GM10248 (cell line): ENCODE results near the gene SMLR1.

Source experiments
- CTCF ChIA-PET: fragments of 300-600 bp; sonication (Branson Sonifier 250); formaldehyde crosslinking; extraction: SDS; loops from one replicate; lab custom pipeline; 2021; ENCODE audit warnings: antibody characterized with exemption; lab: Yijun Ruan, JAX
- POLR2A ChIA-PET: fragments of 350-650 bp; sonication (Branson Sonifier 250); formaldehyde crosslinking; extraction: SDS; loops from one replicate; lab custom pipeline; 2020; ENCODE audit warnings: antibody characterized with exemption; lab: Yijun Ruan, JAX
- DNase-seq: peaks from one replicate; pipeline ENCODE4 v3.0.0; 2012; ENCODE audit errors: extremely low spot score
- TF ChIP-seq, protein P1 (sequence below): IDR thresholded peaks from 2 replicates; pipeline ENCODE4 v1.5.1; 2012; ENCODE audit warnings: mild to moderate bottlenecking, low read depth; ENCODE audit errors: extremely low read depth, missing control alignments, control extremely low read depth

Gene SMLR1

DNA sequence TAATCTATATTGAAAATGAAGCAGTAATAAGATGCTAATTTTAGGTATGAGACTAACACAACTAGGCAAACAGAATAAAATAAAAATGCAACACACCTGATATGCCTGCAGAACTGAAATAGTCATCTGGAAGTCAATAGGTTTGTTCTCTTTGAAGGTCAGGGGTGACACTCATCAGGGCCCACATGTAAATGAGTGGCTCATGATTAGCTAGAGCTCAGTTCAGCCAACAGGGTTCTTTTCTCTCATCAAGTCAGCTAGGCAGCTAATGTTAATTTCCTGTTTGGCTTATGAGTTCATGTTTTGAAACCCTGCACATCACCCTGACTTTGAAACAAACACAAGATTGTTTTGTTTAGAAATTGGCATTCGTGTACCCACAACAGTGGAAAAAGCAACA is 23.8 kb downstream of the SMLR1 start:
- ChIA-PET CTCF (interaction anchor here (5.1 kb wide), 1 partner anchor 21 kb away, joined by 23 read pairs; no protein-coding TSS in a partner anchor), POLR2A (no interaction called here)
- DNase-seq, result no peak
- TF ChIP-seq, protein P1, sequence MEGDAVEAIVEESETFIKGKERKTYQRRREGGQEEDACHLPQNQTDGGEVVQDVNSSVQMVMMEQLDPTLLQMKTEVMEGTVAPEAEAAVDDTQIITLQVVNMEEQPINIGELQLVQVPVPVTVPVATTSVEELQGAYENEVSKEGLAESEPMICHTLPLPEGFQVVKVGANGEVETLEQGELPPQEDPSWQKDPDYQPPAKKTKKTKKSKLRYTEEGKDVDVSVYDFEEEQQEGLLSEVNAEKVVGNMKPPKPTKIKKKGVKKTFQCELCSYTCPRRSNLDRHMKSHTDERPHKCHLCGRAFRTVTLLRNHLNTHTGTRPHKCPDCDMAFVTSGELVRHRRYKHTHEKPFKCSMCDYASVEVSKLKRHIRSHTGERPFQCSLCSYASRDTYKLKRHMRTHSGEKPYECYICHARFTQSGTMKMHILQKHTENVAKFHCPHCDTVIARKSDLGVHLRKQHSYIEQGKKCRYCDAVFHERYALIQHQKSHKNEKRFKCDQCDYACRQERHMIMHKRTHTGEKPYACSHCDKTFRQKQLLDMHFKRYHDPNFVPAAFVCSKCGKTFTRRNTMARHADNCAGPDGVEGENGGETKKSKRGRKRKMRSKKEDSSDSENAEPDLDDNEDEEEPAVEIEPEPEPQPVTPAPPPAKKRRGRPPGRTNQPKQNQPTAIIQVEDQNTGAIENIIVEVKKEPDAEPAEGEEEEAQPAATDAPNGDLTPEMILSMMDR, result no peak

DNA sequence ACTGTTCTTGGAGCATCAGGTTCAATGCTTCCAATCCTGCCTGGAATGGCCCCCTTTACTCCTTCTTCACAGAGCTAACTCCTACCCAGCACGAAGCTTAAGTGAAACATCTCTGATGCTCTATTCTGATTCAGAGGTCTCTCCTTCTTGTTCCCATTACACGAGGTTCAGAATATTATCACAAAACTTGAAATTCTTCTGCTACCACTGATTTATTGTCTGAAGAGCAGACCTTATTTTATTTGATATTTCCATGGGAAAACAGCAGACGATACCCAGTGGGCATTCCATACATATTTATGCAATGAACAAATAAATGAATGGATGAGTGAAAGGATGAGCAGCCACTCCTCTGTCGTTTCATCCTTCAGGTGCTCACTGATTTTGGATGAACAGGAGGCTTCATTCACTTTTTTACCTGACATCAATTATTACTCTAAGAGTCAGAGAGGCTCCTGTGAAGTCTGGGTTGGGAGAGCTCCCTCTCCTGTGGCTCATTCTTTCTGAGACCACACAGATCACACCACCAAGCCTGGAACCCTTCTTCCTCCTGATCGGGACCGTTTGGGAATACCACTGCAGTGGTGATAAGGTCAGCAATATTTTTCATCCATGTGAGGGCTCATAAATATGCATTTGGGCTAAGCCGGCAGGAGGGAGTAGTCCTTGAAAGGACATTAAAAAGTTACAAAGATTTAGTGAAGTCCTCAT is 25.8 kb downstream of the SMLR1 start:
- DNase-seq, result no peak
- ChIA-PET POLR2A (no interaction called here), CTCF (interaction anchor here (1.4 to 5.1 kb wide), 5 partner anchors 10 to 61 kb away, joined by 3 to 23 read pairs (median 7); no protein-coding TSS in a partner anchor)
- TF ChIP-seq, protein P1, result no peak

DNA sequence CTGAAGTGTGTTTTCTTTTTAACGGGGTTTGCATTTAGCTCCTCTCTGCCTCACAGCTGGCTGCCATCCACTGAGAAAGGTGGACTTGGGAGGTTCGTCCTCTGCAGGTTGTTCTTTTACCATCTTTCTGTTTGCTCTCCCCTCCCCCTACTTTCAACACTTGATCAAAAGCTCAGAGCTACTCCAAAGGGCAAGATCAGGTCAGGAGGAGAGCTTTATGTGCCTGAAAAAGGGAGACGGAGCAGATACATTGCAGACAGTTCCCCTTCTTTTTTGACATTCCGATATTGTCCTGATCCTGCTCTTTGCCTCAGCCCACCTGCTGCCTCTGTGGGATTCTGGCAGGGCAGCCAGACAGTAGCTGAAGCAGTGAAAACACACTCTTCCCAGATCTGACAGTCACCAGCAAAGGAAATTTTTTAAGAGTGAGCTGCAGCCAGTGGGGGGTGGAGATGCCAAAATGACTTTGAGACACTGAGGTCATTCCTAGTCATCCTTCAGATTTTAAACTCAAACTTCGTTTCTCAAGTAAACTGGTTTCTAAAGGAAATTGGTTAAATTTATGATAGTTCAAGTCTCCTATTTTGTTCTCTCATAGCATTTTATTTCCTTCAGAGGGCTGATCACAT is 26.5 kb downstream of the SMLR1 start:
- TF ChIP-seq, protein P1, result no peak
- POLR2A ChIA-PET, result no interaction called here
- DNase-seq, result no peak
- CTCF ChIA-PET, result interaction anchor here (1.4 to 5.1 kb wide), 5 partner anchors 9 to 61 kb away, joined by 3 to 23 read pairs (median 7); no protein-coding TSS in a partner anchor

DNA sequence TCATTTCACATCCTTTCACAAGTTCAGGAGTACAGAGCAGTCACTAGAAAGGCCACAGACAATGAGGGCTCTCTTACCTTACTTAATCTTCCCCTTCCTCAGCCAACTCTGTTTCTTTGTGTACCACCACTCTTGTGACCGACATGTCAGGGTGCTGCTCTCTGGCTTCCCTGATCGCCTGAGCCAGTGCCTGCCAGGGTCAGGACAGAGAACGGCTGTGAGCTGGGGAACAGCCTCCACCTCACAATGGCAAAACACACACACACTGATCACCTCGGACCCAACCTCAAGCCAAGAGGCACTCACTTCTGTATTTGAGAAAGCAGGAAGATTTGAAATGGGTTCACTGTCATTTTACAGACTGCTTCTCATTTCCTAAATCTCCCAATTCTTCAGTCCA is 30.8 kb downstream of the SMLR1 start:
- ChIA-PET POLR2A (no interaction called here), CTCF (no interaction called here)
- TF ChIP-seq, protein P1, result no peak
- no peak for DNase-seq

DNA sequence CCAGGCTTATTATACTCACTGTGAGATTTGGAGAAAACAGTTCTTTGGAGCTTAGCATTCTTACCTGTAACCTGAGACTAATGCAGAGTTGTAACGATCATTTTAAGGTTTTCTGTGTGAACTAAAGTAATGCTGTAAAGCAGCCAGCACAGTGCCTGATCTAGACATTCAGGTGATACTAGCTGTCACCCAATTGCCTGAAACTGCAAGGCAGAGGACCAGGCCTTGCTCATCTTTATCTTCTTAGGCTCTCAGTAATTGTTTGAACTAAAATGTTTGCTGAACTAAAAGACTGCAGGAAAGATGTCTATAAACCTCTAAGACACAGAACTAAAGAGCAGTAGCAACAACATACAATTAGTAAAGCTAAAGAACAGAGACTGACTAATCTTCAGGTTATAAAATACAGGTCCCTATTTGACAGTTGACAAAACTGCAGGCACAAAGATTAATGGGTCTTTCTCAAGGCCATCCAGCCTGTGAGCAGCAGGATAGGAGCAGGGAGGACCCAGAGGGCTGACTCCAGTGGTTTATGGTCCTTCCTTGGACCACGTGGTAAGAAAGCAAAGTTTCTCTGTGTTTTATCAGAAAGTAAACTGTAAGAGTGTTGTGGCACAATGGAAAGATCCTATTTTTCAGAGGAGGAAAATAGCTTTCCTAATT is 31.4 kb downstream of the SMLR1 start:
- ChIA-PET CTCF (no interaction called here), POLR2A (no interaction called here)
- DNase-seq, result no peak
- TF ChIP-seq, protein P1, result no peak

DNA sequence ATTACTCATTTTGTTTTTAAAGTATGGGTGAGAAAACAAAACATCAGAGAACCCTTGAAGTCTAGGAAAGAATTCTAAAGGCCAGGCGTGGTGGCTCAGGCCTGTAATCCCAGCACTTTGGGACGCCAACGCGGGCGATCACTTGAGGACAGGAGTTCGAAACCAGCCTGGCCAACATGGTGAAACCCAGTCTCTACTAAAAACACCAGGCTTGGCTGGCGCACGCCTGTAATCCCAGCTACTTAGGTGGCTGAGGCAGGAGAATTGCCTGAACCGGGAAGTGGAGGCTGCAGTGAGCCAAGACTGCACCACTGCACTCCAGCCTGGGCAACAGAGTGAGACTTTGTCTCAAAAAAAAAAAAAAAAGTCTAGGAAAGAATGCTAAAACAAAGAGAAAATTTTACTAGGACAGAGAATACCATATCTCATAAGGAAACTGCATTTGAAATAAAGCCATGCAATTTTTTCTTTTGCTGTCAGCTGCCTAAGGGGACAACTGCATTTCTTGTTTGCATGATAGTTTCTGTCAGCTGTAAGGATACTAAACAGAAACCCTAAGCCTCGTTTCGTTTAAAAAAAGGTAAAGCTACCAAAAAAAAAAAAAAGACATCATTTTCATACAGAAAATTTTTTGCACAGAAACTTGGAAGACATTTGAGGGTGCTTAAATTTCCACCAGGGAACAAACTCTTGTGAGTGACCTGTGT is 32.1 kb downstream of the SMLR1 start:
- POLR2A ChIA-PET, result no interaction called here
- TF ChIP-seq, protein P1, result no peak
- no peak for DNase-seq
- CTCF ChIA-PET, result interaction anchor here (4.9 kb wide), 1 partner anchor 13 kb away, joined by 37 read pairs; no protein-coding TSS in a partner anchor
